ENCODE data around the gene KCNQ5.
"Not testable (repeated sequence)": the region's sequence is repeated elsewhere in the genome, so short reads cannot be mapped to it uniquely, and the experiment has no call there.

KCNQ5 gene

GRCh38 chr6:72977114-72977513 is 355.2 kb downstream of the KCNQ5 start:
- H3K27me3 ChIP-seq (ENCODE audit: low read length), result no peaks in the 10 kb centered on the region
- H3K9me3 ChIP-seq (ENCODE audit: insufficient read depth, low read length), result no peaks in the 10 kb centered on the region
- no peaks in the 10 kb centered on the region for H3K9me2 ChIP-seq (replicated peaks; ENCODE audit: insufficient read depth, low read length)
- H3K4me3 ChIP-seq (ENCODE audit: insufficient read depth, low read length, poor library complexity, severe bottlenecking), result no peak overlapping the region
- no peaks in the 10 kb centered on the region for H4K20me1 ChIP-seq (ENCODE audit: low read depth, low read length)
- no peak overlapping the region for H3K4me2 ChIP-seq (ENCODE audit: low read depth, low read length, poor library complexity, severe bottlenecking)
- H3K79me2 ChIP-seq (ENCODE audit: insufficient read depth, low read length), result no peaks in the 10 kb centered on the region
- no peak overlapping the region for H3K27ac ChIP-seq (ENCODE audit: low read depth, low read length)
- TF ChIP-seq EZH2phosphoT487 (conservative IDR thresholded peaks at IDR 0.05; ENCODE audit: low read length), result no peak
- no peak for TF ChIP-seq CTCF (IDR thresholded peaks at IDR 0.05; ENCODE audit: insufficient read depth, low read length, poor library complexity, severe bottlenecking)
- no peak overlapping the region for H3K9ac ChIP-seq (ENCODE audit: low read length)
- no peak overlapping the region for H2AFZ ChIP-seq (ENCODE audit: low read depth, low read length, severe bottlenecking)
- H3F3A ChIP-seq (ENCODE audit: insufficient read depth), result no peaks in the 10 kb centered on the region
- H3K36me3 ChIP-seq (ENCODE audit: low read length), result 0 out of 2 replicates have a peak, but pooled peaks cover 5% of the 10 kb centered on the region

- not testable (repeated sequence) for H3K4me3 ChIP-seq (ENCODE audit: insufficient read depth, low read length, poor library complexity, severe bottlenecking); H3K9me2 ChIP-seq (replicated peaks; ENCODE audit: insufficient read depth, low read length); H3K36me3 ChIP-seq (ENCODE audit: low read length); H3K79me2 ChIP-seq (ENCODE audit: insufficient read depth, low read length); H3K9ac ChIP-seq (ENCODE audit: low read length); H3K9me3 ChIP-seq (ENCODE audit: insufficient read depth, low read length); H3K4me2 ChIP-seq (ENCODE audit: low read depth, low read length, poor library complexity, severe bottlenecking); H4K20me1 ChIP-seq (ENCODE audit: low read depth, low read length); H3F3A ChIP-seq (ENCODE audit: insufficient read depth); H3K27ac ChIP-seq (ENCODE audit: low read depth, low read length); H3K27me3 ChIP-seq (ENCODE audit: low read length); H2AFZ ChIP-seq (ENCODE audit: low read depth, low read length, severe bottlenecking)
Measured at GRCh38 chr6:72978808-72979207, 356.9 kb downstream of the KCNQ5 start.

GRCh38 chr6:72984189-72984831 is 362.4 kb downstream of the KCNQ5 start:
- H3K79me2 ChIP-seq (ENCODE audit: insufficient read depth, low read length); H3K4me2 ChIP-seq (ENCODE audit: low read depth, low read length, poor library complexity, severe bottlenecking); H4K20me1 ChIP-seq (ENCODE audit: low read depth, low read length); H3K27ac ChIP-seq (ENCODE audit: low read depth, low read length); H3F3A ChIP-seq (ENCODE audit: insufficient read depth); H3K4me3 ChIP-seq (ENCODE audit: insufficient read depth, low read length, poor library complexity, severe bottlenecking); H3K36me3 ChIP-seq (ENCODE audit: low read length); H3K9me2 ChIP-seq (replicated peaks; ENCODE audit: insufficient read depth, low read length); H3K9me3 ChIP-seq (ENCODE audit: insufficient read depth, low read length); H3K27me3 ChIP-seq (ENCODE audit: low read length); H2AFZ ChIP-seq (ENCODE audit: low read depth, low read length, severe bottlenecking); H3K9ac ChIP-seq (ENCODE audit: low read length): not testable (repeated sequence)

GRCh38 chr6:72984981-72985665 is 363.3 kb downstream of the KCNQ5 start:
- Histone ChIP-seq H3K4me3 (ENCODE audit: insufficient read depth, low read length, poor library complexity, severe bottlenecking) (no peak overlapping the region), H3K9ac (ENCODE audit: low read length) (no peak overlapping the region), H3K79me2 (ENCODE audit: insufficient read depth, low read length) (no peaks in the 10 kb centered on the region), H3K27me3 (ENCODE audit: low read length) (no peaks in the 10 kb centered on the region), H4K20me1 (ENCODE audit: low read depth, low read length) (no peaks in the 10 kb centered on the region), H2AFZ (ENCODE audit: low read depth, low read length, severe bottlenecking) (no peak overlapping the region), H3K27ac (ENCODE audit: low read depth, low read length) (no peak overlapping the region), H3K9me3 (ENCODE audit: insufficient read depth, low read length) (no peaks in the 10 kb centered on the region), H3K36me3 (ENCODE audit: low read length) (no peaks in the 10 kb centered on the region), H3K9me2 (replicated peaks; ENCODE audit: insufficient read depth, low read length) (no peaks in the 10 kb centered on the region), H3F3A (ENCODE audit: insufficient read depth) (no peaks in the 10 kb centered on the region), H3K4me2 (ENCODE audit: low read depth, low read length, poor library complexity, severe bottlenecking) (no peak overlapping the region)
- TF ChIP-seq CTCF (IDR thresholded peaks at IDR 0.05; ENCODE audit: insufficient read depth, low read length, poor library complexity, severe bottlenecking) (no peak), EZH2phosphoT487 (conservative IDR thresholded peaks at IDR 0.05; ENCODE audit: low read length) (no peak)

Measured in SU-DHL-6 (cell line).